Measurements from ENCODE around the gene CHTF8.

Gene CHTF8

GRCh38 chr16:69113216-69113615 lies 19.2 kb downstream of the CHTF8 start:
- no peak for DNase-seq (ENCODE audit: low read depth in 2 of 2)

- no peak for DNase-seq (ENCODE audit: low read depth in 2 of 2)
These were observed 19.9 kb downstream of the CHTF8 start for GRCh38 chr16:69112285-69113129.

GRCh38 chr16:69111876-69112230 lies 20.5 kb downstream of the CHTF8 start:
- no peak for DNase-seq (ENCODE audit: low read depth in 2 of 2)

DNA sequence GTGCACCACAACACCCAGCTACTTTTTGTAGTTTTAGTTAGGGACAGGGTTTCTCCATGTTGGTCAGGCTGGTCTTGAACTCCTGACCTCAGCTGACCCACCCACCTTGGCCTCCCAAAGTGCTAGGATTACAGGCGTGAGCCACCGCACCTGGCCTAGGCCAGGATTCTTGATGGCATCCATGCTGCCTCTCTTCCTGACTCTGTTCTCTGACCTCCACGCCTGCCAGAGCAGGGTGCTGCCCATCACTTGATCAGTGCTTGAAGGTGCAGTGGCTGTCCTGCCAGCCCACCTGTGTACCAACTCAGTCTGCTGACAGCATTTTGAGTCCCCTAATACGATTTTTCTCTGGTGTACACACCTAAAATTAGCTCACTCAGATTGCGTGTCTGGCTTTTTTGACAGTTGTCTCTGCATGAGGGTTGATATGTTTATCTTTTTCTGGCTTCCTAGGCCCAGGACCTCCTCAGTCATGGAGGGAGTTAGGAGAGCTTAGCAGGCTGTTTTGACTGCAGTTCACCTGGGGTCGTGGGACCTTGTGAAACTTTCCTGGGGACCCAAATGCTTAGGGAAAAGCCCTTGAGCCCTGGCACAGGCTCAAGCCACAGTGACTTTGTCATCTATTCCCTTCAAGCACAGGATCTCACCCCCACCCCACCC lies 21.0 kb downstream of the CHTF8 start:
- DNase-seq (ENCODE audit: low read depth in 2 of 2), result no peak

GRCh38 chr16:69110406-69110805 lies 22.0 kb downstream of the CHTF8 start:
- no peak for DNase-seq (ENCODE audit: low read depth in 2 of 2)

DNA sequence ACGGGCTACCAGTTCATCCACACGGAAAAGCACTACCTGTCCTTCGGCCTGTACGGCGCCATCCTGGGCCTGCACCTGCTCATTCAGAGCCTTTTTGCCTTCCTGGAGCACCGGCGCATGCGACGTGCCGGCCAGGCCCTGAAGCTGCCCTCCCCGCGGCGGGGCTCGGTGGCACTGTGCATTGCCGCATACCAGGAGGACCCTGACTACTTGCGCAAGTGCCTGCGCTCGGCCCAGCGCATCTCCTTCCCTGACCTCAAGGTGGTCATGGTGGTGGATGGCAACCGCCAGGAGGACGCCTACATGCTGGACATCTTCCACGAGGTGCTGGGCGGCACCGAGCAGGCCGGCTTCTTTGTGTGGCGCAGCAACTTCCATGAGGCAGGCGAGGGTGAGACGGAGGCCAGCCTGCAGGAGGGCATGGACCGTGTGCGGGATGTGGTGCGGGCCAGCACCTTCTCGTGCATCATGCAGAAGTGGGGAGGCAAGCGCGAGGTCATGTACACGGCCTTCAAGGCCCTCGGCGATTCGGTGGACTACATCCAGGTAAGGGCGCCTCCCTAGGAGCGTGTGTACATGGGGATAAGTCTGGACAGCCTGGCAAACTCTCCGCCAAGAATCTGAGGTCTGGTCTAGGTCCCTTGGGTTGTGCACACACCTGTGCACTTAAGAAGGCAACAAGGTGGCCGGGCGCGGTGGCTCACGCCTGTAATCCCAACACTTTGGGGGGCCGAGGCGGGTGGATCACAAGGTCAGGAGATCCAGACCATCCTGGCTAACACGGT lies 22.7 kb downstream of the CHTF8 start:
- no peak for DNase-seq (ENCODE audit: low read depth in 2 of 2)

GRCh38 chr16:69108905-69109252 lies 23.5 kb downstream of the CHTF8 start:
- no peak for DNase-seq (ENCODE audit: low read depth in 2 of 2)

GRCh38 chr16:69108064-69108904 lies 24.1 kb downstream of the CHTF8 start:
- DNase-seq (ENCODE audit: low read depth in 2 of 2), result no peak

- no peak for DNase-seq (ENCODE audit: low read depth in 2 of 2)
These were observed 24.9 kb downstream of the CHTF8 start for GRCh38 chr16:69107316-69107962.

- DNase-seq (ENCODE audit: low read depth in 2 of 2), result no peak
These were observed 25.7 kb downstream of the CHTF8 start for GRCh38 chr16:69106491-69107315.

DNA sequence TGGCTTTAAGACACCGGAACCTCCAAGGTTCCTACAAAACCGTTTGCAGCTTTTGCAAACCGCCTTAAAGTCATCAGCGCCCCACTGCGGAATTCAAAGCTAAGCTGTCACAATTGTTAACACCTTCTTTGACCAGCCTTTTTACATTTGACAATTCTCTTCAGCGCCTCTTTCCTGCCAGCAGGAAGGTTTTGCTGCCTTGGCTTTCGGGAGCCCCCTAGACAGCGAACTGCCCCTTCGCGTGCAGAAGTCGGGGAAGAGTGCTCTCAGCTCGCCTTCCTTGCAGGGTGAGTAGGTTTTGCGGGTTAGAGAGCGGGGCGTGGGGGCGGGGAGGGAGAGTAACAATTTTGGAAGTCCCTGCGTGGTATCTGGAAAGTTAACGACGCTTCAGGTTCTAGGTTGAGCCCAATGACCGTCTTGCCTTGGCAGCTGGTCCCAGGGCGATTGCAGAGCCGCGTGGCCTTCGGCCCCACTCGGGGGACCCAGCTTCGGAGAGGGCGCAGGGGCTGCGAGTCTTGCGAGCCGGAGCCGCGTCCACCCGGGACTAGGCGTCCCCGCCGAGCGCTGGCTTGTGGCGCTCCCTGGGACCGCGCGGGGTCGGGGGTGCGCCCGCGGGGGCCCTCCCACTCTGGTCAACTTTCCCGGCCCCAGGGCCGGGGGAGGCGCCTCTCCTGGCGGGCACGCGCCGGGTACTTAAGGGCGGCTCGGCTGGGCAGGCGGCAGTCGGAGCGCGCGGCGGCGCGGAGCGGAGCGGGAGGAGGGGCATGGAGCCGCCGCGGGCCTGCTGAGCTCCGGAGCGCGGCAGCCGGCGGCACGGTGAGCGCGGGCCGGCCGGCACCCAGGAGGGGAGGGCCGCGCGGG lies 26.7 kb downstream of the CHTF8 start, which contains the start of gene HAS3:
Gene HAS3 (plus strand): TSS at position 153 of the 861 bp plus-strand sequence. CDS start 3,743 bp downstream, outside the sequence.
- peak in 1 of 2 experiments; percentile 22 for DNase-seq (ENCODE audit: low read depth in 2 of 2)

GRCh38 chr16:69100071-69100691 lies 32.2 kb downstream of the CHTF8 start:
- DNase-seq (ENCODE audit: low read depth in 2 of 2), result no peak

DNA sequence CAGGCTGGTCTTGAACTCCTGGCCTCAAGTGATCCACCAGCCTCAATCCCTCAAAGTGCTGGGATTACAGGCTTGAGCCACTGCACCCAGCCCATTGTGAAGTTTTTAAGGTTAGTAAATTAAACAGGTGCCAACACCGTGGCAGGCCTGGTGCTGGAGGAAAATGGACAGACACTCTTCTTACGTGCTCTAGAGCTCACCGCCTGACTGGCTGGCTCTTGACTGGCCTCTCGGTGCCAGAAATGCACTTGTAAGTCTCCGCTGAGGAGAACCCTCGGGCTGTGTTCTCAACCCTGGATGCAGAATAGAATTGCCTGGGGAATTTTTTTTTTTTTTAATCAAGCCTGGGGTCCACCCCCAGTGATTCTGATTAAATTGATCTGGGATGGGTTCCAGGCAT lies 37.2 kb downstream of the CHTF8 start:
- no peak for DNase-seq (ENCODE audit: low read depth in 2 of 2)

GRCh38 chr16:69094501-69094900 lies 37.9 kb downstream of the CHTF8 start:
- DNase-seq (ENCODE audit: low read depth in 2 of 2), result no peak

DNA sequence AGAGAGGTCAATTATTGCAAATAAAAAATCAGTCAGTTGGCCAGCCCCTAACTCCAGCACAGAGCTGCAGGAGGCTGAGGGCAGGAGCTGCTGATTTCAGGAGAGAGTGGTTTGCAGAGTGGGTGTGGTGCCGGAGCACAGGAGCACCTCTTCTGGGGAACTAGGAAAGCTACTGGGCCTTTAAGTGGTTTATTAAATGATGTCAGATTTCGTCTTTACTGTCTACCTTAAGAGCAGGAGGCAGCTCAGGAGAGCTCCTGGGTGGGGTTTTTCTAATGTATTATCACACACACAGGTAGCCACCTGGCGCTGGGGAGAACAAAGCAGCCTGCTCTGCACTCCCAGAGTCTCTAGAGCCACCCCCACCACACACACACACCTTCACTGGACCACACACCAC lies 38.4 kb downstream of the CHTF8 start:
- DNase-seq (ENCODE audit: low read depth in 2 of 2), result no peak

DNA sequence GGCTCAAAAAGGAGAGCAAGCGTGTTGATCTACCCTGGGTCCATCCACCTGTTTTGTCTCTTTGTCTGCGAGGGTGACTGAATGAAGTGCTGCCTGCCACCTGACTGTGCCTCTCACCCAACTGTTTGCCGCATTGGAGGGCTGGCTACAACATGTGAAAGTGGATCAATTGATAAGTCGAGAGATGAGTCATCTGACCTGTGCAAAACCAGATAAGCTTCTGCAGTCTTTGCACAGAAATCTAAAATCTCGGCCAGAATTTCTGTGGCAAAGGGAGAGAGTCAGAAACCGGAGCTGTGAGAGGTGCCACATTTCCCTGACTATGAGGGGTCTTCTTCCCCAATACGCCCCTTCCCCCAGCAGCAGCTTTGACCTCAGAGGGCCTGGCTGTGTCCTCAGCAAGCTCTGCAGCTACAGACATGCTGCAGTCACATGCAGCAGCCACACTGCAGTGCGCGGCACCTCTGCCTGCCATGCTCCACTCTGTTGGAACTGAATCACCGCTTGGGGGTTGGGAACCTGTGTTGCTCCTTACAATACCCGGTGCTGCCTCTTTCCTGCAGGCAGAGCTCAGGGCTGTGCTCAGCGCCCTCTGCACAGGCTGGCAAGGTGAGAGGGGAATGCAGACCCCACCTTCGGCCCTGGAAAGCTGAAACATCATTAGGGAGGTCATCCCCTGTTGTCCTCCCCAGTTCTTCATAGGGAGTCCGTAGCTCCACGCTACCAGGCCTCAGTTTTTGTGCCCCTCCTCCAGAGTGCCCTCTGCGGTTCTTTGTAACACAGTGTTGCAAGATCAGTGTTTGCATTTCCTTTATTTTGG lies 43.1 kb downstream of the CHTF8 start:
- DNase-seq (ENCODE audit: low read depth in 2 of 2), result no peak

- DNase-seq (ENCODE audit: low read depth in 2 of 2), result no peak
These were observed 43.7 kb downstream of the CHTF8 start for GRCh38 chr16:69088684-69089083.

DNA sequence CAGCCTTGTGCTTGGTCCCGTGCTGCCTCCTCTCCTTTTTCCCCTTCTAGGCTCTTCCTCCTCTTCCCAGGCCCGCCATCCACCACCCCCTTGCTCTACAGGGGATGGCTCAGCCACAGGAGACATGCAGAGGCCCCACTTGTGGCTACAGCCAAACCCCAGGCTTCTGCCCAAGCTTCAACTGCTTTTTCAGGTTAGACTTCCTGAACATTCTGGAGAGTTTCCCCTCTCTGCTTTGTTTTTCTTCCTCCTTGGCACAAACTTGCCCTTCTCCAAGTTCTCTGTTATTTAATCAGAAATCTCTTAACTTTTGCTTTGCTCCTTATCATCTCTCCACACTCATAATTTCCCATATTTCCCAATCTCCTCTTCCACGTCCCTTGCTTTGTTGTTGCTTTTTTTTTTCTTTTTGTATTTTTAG lies 45.2 kb downstream of the CHTF8 start:
- DNase-seq (ENCODE audit: low read depth in 2 of 2), result no peak
